ENCODE measurements around the gene SHISA7. TPM values are rescaled to one million over a fixed set of nuclear protein-coding genes. Genes with fewer than 3 reads are reported as not detected.

The SHISA7 gene
- total RNA-seq, 1 donor from 2014 or later: not detected

Other genes starting within 250 kb of the SHISA7 start
- not detected in 2 replicates for gene PTPRH, start 233.8 kb downstream of the SHISA7 start, total RNA-seq
- 9.4 and 9.6 TPM in 2 replicates for gene TMEM86B, start 214.5 kb downstream of the SHISA7 start, total RNA-seq
- 218 and 224 TPM in 2 replicates for gene PPP6R1, start 184.3 kb downstream of the SHISA7 start, total RNA-seq
- 35.6 and 35.7 TPM in 2 replicates for gene HSPBP1, start 163.2 kb downstream of the SHISA7 start, total RNA-seq
- gene BRSK1, start 159.3 kb downstream of the SHISA7 start, total RNA-seq: 4.9 and 5.3 TPM in 2 replicates
- 0.39 and 0.89 TPM in 2 replicates for gene TMEM150B, start 118.0 kb downstream of the SHISA7 start, total RNA-seq
- 17.5 and 18.9 TPM in 2 replicates for gene KMT5C, start 103.4 kb downstream of the SHISA7 start, total RNA-seq
- gene COX6B2, start 88.6 kb downstream of the SHISA7 start, total RNA-seq: 0.45 and 0.64 TPM in 2 replicates
- not detected in 2 replicates for gene GARIN5B, start 80.0 kb downstream of the SHISA7 start, total RNA-seq
- 0.55 and 0.61 TPM in 2 replicates for gene IL11, start 72.8 kb downstream of the SHISA7 start, total RNA-seq
- not detected in 2 replicates for gene TMEM190, start 66.5 kb downstream of the SHISA7 start, total RNA-seq
- 10.3 and 11.7 TPM in 2 replicates for gene TMEM238, start 59.0 kb downstream of the SHISA7 start, total RNA-seq
- gene RPL28, start 57.4 kb downstream of the SHISA7 start, total RNA-seq: 2,481 and 2,547 TPM in 2 replicates
- gene UBE2S, start 35.5 kb downstream of the SHISA7 start, total RNA-seq: 213 and 217 TPM in 2 replicates
- gene ISOC2, start 18.3 kb upstream of the SHISA7 start, total RNA-seq: 23.2 and 25.3 TPM in 2 replicates
- gene C19orf85, start 21.5 kb upstream of the SHISA7 start, total RNA-seq: not detected in 2 replicates
- 6.6 and 10.3 TPM in 2 replicates for gene ZNF628, start 33.3 kb upstream of the SHISA7 start, total RNA-seq
- 9.3 and 12.3 TPM in 2 replicates for gene NAT14, start 41.9 kb upstream of the SHISA7 start, total RNA-seq
- gene SSC5D, start 45.1 kb upstream of the SHISA7 start, total RNA-seq: 0.23 and 0.30 TPM in 2 replicates
- gene SBK2, start 93.8 kb upstream of the SHISA7 start, total RNA-seq: not detected in 2 replicates
- not detected in 2 replicates for gene SBK3, start 102.2 kb upstream of the SHISA7 start, total RNA-seq
- 6.5 and 6.7 TPM in 2 replicates for gene ZNF579, start 137.5 kb upstream of the SHISA7 start, total RNA-seq
- 14.4 and 14.7 TPM in 2 replicates for gene FIZ1, start 156.2 kb upstream of the SHISA7 start, total RNA-seq
- gene ZNF524, start 157.0 kb upstream of the SHISA7 start, total RNA-seq: 21.0 and 21.2 TPM in 2 replicates
- 12.3 and 13.2 TPM in 2 replicates for gene ZNF865, start 162.3 kb upstream of the SHISA7 start, total RNA-seq
- gene ZNF784, start 181.3 kb upstream of the SHISA7 start, total RNA-seq: 4.9 and 5.0 TPM in 2 replicates
- gene ZNF580, start 197.7 kb upstream of the SHISA7 start, total RNA-seq: 29.9 and 30.8 TPM in 2 replicates
- 21.0 and 22.4 TPM in 2 replicates for gene ZNF581, start 200.3 kb upstream of the SHISA7 start, total RNA-seq
- 6.5 and 7.0 TPM in 2 replicates for gene CCDC106, start 204.9 kb upstream of the SHISA7 start, total RNA-seq
- gene U2AF2, start 211.7 kb upstream of the SHISA7 start, total RNA-seq: 298 and 303 TPM in 2 replicates
- 58.3 and 59.3 TPM in 2 replicates for gene EPN1, start 231.9 kb upstream of the SHISA7 start, total RNA-seq